AG04450 (cell line): Measurements from ENCODE around the gene SLC38A4. TPM values are rescaled to one million over a fixed set of nuclear protein-coding genes. Genes with fewer than 3 reads are reported as not detected.

Experiments used
- CTCF ChIA-PET: fragments of 300-600, 350-600 bp; formaldehyde crosslinking; extraction: SDS; loops from one replicate; lab custom pipeline; 2022; ENCODE audit warnings: antibody characterized with exemption, inconsistent platforms; lab: Charles Lee
- POLR2A ChIA-PET: fragments of 350-600 bp; formaldehyde crosslinking; extraction: SDS; loops from one replicate; lab custom pipeline; 2021; ENCODE audit warnings: antibody characterized with exemption, inconsistent platforms; lab: Yijun Ruan, JAX
- DNase-seq: peaks from one replicate; pipeline ENCODE4 v3.0.0-alpha.2; 2011; ENCODE audit warnings: low read depth, low spot score
- H3K27ac ChIP-seq: one replicate; pipeline ENCODE4 v1.5.1; 2012; ENCODE audit warnings: low read depth, low read length, control low read depth
- H3K27me3 ChIP-seq: one replicate; pipeline ENCODE4 v1.6.0; 2012; ENCODE audit warnings: low read length; ENCODE audit not compliant: control insufficient read depth, insufficient read depth
- H3K4me3 ChIP-seq: 2 replicates; pipeline ENCODE4 v1.5.1; 2011; ENCODE audit warnings: mild to moderate bottlenecking, low read depth, low read length, control low read depth
- H3K9me3 ChIP-seq: 2 replicates; pipeline ENCODE4 v1.5.1; 2012; ENCODE audit warnings: low read length; ENCODE audit not compliant: control insufficient read depth, insufficient read depth
- polyA plus RNA-seq: library from polyadenylated mRNA; depleted of rRNA; stranded (reverse); fragments of >200 nt; gene quantifications from 2 replicates; pipeline ENCODE4 v1.2.3, GENCODE V29; 2011
- TF ChIP-seq, protein P1 (sequence below): IDR thresholded peaks from 2 replicates; pipeline ENCODE4 v1.5.1; 2011; ENCODE audit warnings: low read depth, low read length, control low read depth, inconsistent platforms

The SLC38A4 gene
- polyA plus RNA-seq, 1 experiment, result 12.0 TPM

DNA sequence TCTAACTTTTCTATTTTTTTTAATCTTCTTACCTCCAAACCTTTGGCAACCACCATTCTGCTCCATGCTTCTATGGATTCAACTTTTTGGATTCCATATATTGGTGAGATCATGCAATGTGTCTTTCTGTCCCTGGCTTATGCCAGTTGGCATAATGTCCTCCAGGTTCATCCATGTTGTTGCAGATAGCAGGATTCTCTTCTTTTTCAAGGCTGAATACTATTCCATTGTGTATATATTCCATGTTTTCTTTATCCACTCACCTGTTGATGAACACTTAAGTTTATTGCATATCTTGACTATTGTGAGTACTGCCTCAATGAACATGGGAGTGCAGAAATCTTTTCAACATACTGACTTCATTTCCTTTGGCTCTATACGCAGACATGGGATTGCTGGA lies 21.2 kb upstream of the SLC38A4 start:
- Histone ChIP-seq H3K27ac (no peak overlapping the region), H3K27me3 (no peaks in the 10 kb centered on the region), H3K9me3 (no peaks in the 10 kb centered on the region), H3K4me3 (no peak overlapping the region)
- DNase-seq, result no peak
- ChIA-PET POLR2A (no interaction called here), CTCF (no interaction called here)
- TF ChIP-seq, protein P1, sequence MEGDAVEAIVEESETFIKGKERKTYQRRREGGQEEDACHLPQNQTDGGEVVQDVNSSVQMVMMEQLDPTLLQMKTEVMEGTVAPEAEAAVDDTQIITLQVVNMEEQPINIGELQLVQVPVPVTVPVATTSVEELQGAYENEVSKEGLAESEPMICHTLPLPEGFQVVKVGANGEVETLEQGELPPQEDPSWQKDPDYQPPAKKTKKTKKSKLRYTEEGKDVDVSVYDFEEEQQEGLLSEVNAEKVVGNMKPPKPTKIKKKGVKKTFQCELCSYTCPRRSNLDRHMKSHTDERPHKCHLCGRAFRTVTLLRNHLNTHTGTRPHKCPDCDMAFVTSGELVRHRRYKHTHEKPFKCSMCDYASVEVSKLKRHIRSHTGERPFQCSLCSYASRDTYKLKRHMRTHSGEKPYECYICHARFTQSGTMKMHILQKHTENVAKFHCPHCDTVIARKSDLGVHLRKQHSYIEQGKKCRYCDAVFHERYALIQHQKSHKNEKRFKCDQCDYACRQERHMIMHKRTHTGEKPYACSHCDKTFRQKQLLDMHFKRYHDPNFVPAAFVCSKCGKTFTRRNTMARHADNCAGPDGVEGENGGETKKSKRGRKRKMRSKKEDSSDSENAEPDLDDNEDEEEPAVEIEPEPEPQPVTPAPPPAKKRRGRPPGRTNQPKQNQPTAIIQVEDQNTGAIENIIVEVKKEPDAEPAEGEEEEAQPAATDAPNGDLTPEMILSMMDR, result no peak

DNA sequence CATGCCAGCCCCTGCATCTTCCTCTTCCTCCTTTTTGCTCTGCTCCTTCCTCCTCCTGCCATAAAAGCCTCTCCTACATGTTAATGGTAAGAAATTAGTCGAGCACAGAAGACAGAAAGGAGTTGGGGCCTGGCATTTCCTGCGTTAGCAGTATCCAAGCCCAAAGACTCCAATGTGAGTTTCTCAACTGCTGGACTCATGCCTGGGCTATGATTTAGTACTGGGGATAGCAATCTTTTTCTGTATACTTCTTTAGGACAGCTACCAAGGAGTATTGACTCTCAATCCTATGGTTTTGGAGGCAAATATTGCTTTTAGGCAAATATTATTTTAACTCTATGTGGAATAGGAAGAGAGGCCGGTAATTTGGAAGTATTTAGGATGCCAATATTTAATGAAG lies 18.0 kb upstream of the SLC38A4 start:
- POLR2A ChIA-PET, result no interaction called here
- no peaks in the 10 kb centered on the region for H3K9me3 ChIP-seq
- TF ChIP-seq, protein P1, result no peak
- CTCF ChIA-PET, result no interaction called here
- DNase-seq, result no peak
- no peak overlapping the region for H3K27ac ChIP-seq
- H3K4me3 ChIP-seq, result no peak overlapping the region
- no peaks in the 10 kb centered on the region for H3K27me3 ChIP-seq

DNA sequence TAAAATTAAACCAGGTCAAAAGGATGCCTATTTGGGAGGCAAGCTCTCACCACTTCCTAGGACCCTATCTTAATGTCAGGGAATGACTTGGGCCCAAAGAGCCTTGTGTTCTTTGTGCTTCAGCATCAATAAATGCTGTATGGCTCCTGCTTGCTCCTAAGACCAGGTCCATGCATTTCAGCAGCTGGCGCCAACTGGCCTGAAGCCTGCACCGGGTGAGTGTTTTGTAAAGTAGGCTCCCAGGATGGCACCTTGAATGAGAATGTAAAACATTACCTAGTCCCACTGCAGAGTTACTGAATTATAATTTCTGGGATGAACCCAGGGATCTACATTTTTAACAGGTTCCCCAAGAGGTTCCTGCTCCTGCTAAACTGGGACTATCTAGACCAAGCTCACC lies 16.1 kb upstream of the SLC38A4 start:
- H3K4me3 ChIP-seq, result no peak overlapping the region
- no peak overlapping the region for H3K27ac ChIP-seq
- TF ChIP-seq, protein P1, result no peak
- no peaks in the 10 kb centered on the region for H3K27me3 ChIP-seq
- ChIA-PET POLR2A (no interaction called here), CTCF (no interaction called here)
- no peak for DNase-seq
- no peaks in the 10 kb centered on the region for H3K9me3 ChIP-seq

DNA sequence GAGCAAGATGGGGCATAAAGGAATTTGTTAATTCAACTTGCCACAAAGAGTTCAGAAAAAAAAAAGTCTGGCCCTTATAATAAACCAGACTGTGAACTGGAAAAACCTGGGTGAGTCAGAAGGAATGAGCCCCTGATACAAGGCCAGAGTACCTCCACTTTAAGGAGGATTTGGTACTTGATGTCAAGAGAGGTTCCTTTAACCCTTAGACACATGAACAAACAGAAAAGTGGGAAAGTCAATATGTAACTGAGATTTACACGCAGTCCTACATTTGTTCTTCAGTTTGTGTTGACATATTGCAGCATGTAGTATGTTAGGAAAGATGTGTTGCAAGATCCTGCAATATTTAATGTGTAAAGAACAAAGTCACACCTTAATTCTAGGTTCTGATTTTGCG lies 14.2 kb upstream of the SLC38A4 start:
- ChIA-PET CTCF (no interaction called here), POLR2A (no interaction called here)
- TF ChIP-seq, protein P1, result no peak
- no peak for DNase-seq
- H3K4me3 ChIP-seq, result no peak overlapping the region
- no peak overlapping the region for H3K27ac ChIP-seq
- H3K9me3 ChIP-seq, result no peaks in the 10 kb centered on the region
- H3K27me3 ChIP-seq, result no peaks in the 10 kb centered on the region

DNA sequence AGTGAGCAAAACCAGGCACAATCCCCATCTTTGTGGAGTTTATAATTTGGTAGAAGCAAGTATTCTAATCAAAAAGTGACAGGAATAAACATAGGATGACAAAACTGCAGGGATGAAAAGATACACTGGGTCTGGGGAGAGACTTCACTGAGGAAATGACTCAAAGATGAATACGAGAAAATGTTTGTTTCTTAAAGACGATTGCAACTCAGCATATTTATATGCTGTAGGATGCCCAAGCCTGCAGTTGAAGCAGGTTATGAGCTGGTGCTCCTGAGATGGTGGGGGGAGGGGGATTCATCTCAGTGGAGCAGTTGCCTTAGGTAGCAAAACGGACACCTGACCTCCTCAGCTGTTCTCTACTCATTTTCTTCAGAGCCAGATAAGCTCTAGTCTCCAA lies 13.4 kb upstream of the SLC38A4 start:
- H3K27ac ChIP-seq, result no peak overlapping the region
- TF ChIP-seq, protein P1, result no peak
- H3K4me3 ChIP-seq, result no peak overlapping the region
- CTCF ChIA-PET, result no interaction called here
- no peaks in the 10 kb centered on the region for H3K27me3 ChIP-seq
- POLR2A ChIA-PET, result no interaction called here
- no peak for DNase-seq
- no peaks in the 10 kb centered on the region for H3K9me3 ChIP-seq
